IPS-NIHi7 (cell line): ENCODE data around the gene RIBC1.
"Not testable (repeated sequence)": the region's sequence is repeated elsewhere in the genome, so short reads cannot be mapped to it uniquely, and the experiment has no call there.

Source experiments
- DNase-seq: peaks from one replicate; pipeline ENCODE4 v3.0.0; 2012; ENCODE audit warnings: mixed read lengths; ENCODE audit errors: extremely low spot score

RIBC1 gene

DNA sequence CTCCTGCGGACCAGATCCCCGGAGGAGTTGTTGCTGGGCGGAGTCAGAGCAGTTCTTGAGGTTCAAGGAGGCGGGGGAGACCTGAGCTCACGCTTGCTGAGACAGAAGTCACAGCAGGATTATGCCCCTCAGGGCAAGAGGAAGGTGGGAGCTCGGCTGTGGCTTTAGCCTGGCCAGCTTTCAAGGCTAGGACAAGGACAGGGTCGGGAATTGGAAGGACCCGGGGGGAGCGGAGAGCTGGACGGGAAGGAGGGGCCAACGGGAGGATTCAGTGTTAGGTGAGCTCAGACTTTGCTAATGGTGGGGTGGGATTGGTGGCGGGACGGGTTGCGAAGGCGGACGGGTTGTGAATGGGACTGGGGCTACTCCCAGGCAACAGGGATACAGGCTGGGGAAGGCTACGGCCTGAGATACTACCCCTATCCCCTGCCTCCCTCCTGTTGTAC lies at the start of gene RIBC1:
Gene RIBC1 (plus strand): TSS at position 13 of the 446 bp plus-strand sequence. CDS start 3,404 bp downstream, outside the sequence.
- peak; percentile 59 for DNase-seq

DNA sequence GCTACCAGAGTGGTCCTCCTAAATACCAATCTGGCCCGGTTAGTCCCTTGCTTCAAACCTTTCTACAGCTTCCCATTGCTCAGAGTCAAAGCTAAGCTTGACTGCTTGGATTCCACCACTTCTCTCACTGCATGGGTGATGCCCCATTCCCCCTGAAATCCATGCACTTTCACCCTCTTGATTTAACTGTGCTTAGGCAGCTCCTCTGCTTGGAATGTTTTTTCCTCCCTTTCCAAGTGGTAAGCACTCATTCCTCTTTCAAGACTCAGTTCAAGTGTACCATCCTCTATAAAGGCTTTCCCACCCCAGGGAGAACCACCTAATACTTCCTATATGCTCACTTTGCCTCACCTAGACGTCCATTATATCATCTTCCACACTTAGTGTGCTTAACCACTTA lies 49.4 kb upstream of the RIBC1 start:
- DNase-seq = no peak

DNA sequence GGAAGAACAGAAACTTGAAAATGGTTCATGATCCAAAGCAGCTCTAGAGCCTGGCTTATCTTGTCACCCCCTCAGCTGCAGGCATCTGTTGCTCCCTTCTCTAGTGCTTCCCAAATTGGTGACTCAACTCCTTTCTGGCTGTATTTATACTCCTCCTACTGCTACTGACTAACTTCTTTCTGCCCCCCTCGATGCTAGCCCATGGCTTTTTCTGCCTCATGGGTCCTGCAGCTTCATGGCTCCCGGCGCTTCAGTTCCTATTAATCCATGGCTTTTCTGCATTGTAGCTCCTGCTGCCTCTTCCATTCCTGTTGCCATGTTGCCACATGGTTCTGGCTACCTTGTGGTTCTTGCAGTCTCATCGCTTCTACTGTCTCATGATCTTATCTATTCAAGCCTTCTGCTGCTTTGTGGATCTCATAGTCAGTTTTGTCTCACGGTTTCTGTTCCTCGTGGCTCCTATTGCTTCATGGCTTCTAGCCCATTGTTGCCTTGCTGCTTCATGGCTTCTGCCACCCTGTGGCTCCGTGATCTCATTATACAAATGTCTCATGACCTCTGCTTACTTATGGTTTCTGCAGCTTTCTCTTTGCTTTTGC lies 48.4 kb upstream of the RIBC1 start:
- DNase-seq = no peak

DNA sequence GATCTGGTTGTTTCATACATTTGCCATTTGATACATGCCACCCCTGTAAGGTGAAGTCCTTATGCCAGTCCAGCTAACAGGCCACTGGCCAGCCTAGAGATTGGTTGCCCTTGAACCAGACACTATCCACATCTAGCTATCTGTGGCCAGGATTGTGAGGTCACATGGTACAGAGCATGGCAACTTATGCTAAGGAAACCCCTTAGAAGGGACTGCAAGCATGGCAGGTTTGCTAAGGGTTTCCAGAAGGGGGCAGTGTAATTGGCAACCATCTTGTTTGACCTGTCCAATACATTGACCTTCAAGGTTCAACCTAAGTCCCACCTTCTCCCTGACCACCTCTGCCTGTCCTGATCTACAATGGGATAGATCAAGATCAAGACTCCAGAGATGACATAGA lies 47.8 kb upstream of the RIBC1 start:
- no peak for DNase-seq

DNA sequence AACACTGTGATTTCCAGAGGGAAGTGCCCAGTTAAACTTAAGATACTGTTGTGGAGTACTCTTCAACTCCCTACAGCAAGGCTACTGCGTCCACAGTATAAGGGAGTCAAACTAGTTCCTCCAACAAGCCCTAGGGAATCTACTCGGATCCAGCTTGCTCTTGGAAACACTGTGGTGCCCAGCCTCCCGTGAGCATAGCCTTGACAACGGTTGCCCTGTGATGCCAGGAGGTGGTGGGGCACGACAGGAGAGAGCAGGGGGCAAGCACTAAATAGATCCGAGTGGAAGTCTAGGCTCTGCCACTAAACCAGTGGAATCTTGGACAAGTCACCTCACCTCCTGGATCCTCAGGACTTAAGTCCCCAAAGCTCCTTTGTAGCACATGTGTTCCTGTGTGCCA lies 45.8 kb upstream of the RIBC1 start:
- DNase-seq = no peak

DNA sequence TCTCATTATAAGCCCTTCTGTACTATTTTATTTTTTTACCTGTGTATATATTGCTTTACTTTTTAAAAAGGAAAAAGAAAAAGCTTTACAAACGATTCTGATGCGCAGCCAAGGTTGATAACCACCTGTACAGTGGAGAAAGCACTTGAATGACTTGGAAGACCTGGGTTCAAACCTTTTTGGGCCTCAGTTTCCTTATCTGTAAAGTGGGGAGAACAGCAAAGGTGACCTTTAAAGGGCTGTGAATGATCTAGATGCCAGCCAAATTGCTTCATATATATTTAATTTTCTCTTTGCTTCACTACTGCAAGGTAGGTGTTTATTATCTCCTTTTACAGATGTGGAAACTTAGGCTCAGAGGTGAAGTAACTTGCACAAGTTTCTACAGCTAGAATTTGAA lies 45.2 kb upstream of the RIBC1 start:
- DNase-seq = no peak

DNA sequence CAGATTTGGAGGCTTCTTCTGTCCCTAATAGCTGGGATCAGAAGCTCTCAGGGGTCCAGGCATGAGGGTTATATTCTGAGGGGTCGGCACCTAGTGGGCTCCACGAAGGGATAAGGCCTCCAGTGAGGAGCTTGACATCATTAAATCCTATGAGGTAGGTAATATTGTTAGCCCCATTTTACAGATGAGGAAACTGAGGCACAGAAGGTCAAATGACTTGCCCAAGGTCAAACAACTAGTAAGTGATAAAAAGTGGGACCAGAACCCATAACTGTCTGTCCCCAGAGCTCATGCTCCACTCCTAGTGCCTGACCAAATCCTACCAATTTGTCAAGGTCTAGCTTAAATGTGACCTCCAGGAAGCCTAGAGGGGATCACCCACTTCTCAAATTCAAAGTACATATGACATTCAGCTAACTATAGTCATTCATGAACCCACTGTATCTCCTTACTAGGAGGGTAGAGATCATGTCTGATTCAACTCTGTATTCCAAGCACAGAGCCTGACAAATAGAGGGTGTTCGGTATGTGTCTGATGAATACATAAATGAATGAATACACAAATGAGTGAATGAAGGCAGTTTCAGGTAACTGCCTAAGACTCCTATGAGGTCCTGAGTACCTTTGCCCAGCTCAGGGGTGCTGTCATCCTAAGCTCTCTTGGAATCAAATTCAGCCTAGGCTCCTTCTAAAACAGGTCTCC lies 43.5 kb upstream of the RIBC1 start:
- no peak for DNase-seq

DNA sequence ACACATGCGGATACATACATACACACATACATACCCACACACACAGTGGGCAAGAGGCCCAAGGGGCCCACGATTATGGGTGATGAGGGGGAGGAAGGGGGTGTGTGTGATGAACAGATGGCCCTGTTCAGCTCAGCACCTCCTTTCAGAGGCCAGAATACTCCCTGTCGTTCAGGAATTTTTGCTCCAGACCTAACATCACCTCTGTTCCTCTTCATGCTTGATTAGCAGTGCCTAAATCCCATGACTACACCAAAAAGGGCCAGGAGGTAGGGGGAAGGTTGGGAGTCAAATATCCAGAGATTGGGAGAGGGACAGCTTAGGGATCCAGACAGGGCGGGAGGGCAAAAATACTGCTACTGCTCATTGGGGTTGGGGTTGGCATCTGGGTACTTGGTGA lies 42.9 kb upstream of the RIBC1 start:
- DNase-seq = no peak

DNA sequence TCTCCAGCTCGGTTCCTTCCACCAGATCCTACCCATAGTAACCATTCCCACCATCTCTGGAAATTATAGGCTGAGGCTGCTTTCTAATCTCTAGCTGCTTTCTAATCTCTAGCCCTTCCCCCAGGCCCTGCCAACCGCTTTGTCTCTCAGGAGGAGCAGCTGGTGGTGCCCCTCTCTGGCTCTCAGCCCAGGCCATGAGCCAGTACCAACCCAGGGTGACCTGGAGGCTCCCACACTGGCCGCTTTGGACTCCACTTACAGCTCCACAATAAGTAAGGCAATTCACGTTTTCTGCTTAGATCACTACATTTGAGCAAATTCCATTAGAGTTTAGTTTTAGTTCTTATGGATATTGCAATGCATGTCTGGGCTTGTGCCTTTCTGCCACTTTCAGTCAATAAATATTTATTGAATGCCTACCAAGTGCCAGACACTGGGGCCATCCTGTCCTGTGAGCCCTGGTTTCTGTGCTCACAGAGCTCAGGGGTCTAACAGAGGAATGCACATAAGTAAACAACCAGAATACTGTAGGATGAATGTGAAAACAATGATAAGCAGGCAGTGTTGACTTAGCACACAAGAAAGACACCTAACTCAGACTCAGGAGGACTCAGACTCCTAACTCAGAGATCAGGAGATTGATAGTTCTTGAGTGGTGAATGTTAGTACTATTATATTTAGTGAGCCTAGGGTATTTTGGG lies 39.1 kb upstream of the RIBC1 start:
- no peak for DNase-seq

DNA sequence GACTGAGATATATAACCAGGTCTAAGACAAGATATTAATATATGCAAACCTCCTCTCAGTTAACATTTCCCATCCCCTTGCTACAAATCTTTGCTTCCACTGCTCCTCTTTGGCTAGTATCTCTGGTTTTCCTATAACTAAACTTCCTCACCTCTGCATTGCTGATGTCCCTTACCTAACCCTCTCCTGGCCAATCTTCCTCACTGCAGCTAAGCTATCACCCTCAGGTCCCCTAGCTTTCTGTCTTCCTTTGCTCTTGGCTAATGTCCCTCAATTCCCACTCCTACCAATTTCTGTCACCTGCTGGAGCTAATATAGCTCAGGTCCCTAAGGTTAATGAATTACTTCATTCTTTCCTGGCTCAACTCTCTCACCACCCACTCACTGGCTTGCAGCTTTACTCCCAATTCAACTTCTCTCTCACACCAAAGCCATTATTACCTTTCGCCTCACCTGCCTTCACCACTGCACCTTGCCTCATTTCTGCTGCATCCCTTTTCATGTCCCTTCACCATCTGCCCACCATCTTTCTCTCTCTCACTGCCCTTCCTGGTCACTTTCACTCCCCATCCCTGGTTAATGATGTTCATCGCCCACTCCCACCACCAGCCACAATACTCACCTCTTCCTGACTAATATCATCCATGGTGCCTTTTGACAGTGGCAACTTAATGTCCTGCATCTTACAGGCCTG lies 26.9 kb upstream of the RIBC1 start:
- no peak for DNase-seq

DNA sequence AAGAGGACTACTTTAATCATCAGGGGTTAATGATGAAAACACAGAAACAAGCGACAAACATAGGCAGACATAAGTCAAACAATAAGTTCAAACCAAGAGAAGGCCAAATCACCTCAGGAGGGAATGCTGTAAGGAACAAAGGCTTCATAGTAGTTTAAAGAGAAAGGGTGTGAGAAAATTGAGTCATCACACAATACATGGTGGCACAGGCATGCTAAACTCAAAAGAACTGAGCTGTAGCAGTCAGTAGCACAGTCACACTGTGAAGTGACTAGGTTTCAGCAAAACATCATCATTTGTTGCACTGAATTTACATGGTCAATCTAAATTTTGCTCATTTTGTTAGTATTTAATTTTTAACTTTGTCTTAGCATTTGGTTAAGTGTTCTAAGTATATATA lies 24.5 kb upstream of the RIBC1 start:
- DNase-seq = no peak

DNA sequence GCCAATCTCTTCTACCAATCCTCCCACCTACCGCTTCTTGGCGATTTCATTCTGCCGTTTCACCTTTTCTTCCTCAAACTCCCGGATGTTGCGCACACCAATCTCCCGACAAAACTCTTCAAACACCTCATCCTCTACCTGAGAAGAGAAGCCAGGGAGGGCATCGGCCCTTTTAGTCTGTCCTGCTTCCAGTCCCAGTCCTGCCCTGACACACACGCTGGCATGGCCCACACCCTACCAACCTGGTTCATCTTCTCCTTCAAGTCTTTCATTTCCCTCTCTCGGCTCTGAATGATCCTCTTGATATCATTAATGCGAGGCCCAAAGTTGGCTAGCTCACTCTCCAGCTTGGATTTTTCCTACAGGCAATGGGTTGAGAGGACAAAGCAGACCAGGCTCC lies 19.1 kb upstream of the RIBC1 start:
- DNase-seq = no peak

DNA sequence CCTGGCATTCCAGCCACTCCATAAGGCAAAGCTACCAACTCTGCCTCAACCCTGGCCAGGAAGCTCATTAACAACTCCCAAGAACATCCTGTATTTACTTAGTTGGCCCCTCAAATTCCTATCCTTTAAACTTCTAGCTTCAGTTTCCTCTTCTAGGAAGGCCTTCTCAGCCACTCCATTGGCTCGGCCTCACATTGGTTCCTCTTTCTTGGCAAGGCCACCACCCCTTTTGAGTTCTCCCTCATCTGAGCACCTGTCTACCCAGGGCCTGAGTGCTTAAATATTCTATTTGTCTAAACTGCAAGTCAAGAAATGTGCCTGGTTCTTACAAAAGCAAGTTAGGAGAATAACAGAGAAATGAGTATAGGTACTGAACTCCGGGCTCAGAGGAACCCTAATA lies 10.2 kb upstream of the RIBC1 start:
- no peak for DNase-seq

DNA sequence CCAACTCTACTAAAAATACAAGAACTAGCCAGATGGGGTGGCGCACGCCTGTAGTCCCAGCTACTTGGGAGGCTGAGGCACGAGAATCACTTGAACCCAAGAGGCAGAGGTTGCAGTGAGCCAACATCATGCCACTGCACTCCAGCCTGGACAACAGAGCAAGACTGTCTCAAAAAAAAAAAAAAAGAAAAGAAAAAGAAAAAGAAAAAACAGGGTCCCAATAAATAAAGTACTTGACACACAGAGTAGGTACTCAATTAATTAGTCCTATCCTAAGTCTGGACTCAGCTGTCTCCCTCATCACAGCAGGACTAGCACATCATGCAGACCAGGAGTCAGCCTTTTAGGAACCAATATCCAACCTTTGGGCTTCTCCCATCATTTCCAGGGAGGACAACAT lies 2.3 kb upstream of the RIBC1 start:
- not testable (repeated sequence) for DNase-seq

DNA sequence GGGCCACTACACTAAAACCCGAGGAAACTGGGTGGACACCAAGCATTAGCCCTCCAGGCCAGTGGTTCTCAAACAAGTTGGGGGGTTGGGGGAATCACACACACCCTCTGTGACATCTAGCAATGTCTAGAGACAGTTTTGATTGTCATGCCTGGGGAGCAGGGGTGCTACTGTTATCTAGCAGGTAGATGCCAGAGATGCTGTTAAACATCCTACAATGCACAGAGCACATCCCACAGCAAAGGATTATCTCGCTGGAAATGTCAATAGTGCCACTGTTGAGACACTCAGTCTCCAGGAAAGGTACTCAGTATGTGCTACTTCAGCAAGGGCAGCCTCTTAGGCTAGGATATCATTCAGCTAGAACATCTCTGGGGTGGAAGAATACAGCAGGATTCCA lies 1.5 kb upstream of the RIBC1 start:
- no peak for DNase-seq

DNA sequence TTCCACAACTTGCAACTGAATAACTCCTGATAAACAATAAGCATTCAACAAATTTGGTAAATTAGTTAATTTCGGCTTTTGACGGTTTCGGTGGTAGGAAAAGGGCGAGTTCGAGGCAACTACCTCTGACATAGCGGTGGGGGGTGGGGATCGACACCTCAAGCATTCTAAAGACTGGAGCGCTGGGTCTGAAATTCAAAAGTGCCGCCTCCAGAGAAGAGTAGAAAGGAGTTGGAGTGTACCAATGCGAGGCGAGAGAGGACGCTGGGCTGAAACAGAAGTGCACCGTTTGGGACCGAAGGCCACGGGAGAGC lies 944 bp upstream of the RIBC1 start:
- DNase-seq = peak; percentile 19

DNA sequence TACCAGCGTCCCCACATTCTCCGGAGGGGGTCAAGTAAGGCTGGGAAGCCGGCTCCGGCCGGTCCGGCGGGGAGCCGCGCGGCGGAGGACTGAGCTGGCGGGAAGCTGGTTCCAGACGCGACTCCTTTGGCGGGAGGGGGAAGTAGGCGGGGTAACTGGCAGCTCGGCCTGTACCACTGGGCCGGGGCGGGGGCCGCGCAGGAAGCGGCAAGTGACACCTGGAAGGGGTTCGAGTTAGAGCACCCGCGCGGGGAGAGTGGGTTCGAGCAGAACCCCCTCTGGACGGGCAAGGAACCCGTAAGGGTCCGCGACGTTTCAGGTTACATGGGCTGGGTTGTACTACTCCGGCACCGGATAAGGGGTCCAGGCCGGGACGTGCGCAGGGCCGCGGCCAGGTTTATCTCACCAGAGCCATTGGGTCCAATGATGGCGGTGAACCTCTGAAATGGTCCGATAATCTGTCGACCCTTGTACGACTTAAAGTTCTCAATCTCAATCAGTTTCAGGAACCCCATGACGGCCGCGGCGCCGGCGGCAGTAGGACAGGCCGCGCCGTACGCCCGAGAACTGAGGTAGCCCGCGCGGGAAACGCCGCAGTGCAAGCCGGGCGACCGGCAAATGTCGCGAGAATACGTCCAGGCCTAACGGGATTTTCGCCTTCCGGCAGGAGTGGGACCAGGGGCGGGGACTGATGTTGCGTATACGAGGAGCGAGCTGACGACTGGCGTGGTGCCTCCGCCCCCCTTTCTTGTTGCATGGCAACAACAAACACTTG lies 400 bp upstream of the RIBC1 start, which contains the start of gene SMC1A:
Gene SMC1A (minus strand): TSS at position 569 of the 775 bp plus-strand sequence. CDS start 54 bp downstream, at position 515.
- peak; percentile 90 for DNase-seq

DNA sequence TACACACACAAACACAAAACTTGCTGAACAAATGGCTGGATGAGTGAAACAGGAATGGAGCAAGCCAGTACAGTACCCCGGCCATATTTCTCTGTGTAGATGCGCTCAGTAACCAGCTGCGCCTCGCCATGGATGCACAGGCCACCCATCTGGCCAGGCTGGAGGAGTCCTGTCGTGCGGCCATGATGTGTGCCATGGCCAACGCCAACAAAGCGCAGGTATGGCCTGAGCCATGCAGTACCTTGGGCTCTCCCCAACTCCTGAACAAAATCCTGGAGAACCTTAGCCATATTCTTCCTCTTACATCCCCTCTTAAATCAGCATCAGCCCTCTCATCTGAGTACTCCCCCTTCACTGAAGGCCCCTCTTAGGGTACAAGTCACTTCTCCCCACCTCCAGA lies 7.1 kb downstream of the RIBC1 start:
- no peak for DNase-seq

DNA sequence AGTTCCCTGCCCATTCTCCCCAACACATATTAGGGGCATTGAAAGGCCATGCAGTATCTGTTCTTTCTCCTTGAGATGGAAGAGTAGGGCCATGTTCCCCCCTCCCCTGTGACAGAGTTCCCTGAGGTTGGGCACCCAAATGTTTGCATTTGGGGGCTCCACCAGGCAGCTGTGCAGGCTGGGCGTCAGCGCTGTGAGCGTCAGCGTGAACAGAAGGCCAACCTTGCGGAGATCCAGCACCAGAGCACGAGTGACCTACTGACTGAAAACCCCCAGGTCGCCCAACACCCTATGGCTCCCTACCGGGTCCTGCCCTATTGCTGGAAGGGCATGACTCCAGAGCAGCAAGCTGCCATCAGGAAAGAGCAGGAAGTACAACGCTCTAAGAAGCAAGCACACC lies 7.6 kb downstream of the RIBC1 start:
- no peak for DNase-seq

DNA sequence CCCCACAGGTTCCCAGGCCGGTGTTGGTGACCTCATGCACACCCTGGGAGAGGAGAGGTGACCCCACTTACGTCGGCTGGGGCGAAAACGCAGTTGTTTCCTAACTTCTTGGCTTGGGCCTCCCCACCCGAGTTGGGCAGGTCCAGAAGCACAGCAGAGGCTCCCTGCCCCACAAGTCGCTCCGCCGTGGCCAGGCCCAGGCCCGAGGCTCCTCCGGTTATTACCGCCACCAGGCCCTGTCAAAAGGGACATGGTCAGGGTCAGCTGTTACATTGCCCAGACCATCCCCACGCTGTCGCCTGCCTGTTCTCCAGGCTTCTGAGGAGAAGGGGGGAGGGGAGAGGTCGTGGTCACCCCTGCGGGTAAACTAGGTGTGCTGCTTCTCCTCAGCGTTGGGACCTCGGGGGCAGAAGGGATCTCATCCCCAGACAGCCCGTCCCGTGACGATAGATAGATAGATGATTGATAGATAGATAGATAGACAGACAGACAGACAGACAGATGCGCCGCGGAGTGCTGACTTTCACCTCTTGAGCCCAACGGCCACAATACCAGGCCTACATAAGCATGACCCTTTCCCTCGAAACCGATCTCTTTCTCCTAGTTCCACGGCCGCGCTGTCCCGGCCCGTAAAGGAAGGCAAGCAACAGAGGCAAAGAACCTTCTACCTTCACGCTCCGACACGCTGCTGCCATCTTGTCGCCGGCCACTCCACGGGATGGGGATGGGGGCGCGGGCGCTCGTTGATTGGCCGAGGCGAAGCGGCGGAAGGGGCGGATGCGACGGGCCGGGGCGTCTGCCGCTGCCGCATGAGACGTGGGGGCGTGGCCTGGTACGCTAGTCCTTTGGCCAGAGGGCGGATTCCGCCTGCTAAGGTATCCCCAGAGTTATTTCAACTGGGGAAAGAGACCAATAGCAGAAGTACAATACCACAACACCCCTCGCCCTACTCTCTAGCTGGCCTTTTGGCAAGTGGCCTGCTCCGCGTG lies 11.3 kb downstream of the RIBC1 start, which contains the start of gene HSD17B10:
Gene HSD17B10 (minus strand): TSS at position 720 of the 989 bp plus-strand sequence. CDS start 25 bp downstream, at position 695.
- peak; percentile 88 for DNase-seq
